Endodermal cell (in vitro differentiated cells): Measurements from ENCODE around the gene ATF7IP. TPM values are rescaled to one million over a fixed set of nuclear protein-coding genes. Genes with fewer than 3 reads are reported as not detected.
"Not testable (repeated sequence)": the region's sequence is repeated elsewhere in the genome, so short reads cannot be mapped to it uniquely, and the experiment has no call there.

ENCODE experiments used
- DNase-seq: peaks from one replicate; pipeline ENCODE4 v3.0.0-alpha.2; 2017
- H3K27ac ChIP-seq: 2 replicates; pipeline ENCODE4 v1.5.1; 2013; ENCODE audit warnings: mild to moderate bottlenecking, low read depth, low read length, moderate library complexity
- H3K27me3 ChIP-seq: 2 replicates; pipeline ENCODE4 v1.6.1; 2013; ENCODE audit warnings: mild to moderate bottlenecking, low read length, moderate library complexity; ENCODE audit not compliant: insufficient read depth, control insufficient read depth, poor library complexity, severe bottlenecking
- H3K36me3 ChIP-seq: 2 replicates; pipeline ENCODE4 v1.7.0; 2013; ENCODE audit warnings: mild to moderate bottlenecking, low read length, moderate library complexity; ENCODE audit not compliant: control insufficient read depth, insufficient read depth
- H3K4me1 ChIP-seq: one replicate; pipeline ENCODE4 v1.7.0; 2013; ENCODE audit warnings: low read length; ENCODE audit not compliant: control insufficient read depth, insufficient read depth
- H3K4me3 ChIP-seq: 2 replicates; pipeline ENCODE4 v1.5.1; 2013; ENCODE audit warnings: mild to moderate bottlenecking, low read length, moderate library complexity
- H3K9ac ChIP-seq: 2 replicates; pipeline ENCODE4 v1.6.1; 2013; ENCODE audit warnings: mild to moderate bottlenecking, low read length, moderate library complexity; ENCODE audit not compliant: poor library complexity, severe bottlenecking; ENCODE audit errors: extremely low read depth
- H3K9me3 ChIP-seq: 2 replicates; pipeline ENCODE4 v1.6.1; 2013; ENCODE audit warnings: mild to moderate bottlenecking, low read length, moderate library complexity; ENCODE audit not compliant: control insufficient read depth
- H3K27ac Mint-ChIP-seq: 2 replicates; pipeline ENCODE4 v1.8.0; 2020; ENCODE audit warnings: mixed read lengths
- H3K27me3 Mint-ChIP-seq: 2 replicates; pipeline ENCODE4 v1.8.0; 2021; ENCODE audit warnings: mild to moderate bottlenecking, mixed read lengths; ENCODE audit not compliant: insufficient read depth
- H3K36me3 Mint-ChIP-seq: 2 replicates; pipeline ENCODE4 v1.8.0; 2020; ENCODE audit warnings: low read depth, mixed read lengths
- H3K4me1 Mint-ChIP-seq: 2 replicates; pipeline ENCODE4 v1.8.0; 2020; ENCODE audit warnings: mixed read lengths
- H3K4me3 Mint-ChIP-seq: 2 replicates; pipeline ENCODE4 v1.8.0; 2020; ENCODE audit warnings: mild to moderate bottlenecking, moderate library complexity, mixed read lengths
- H3K9me3 Mint-ChIP-seq: 2 replicates; pipeline ENCODE4 v1.8.0; 2020; ENCODE audit warnings: mild to moderate bottlenecking, mixed read lengths
- WGBS, 2 experiments: methylation state at CpG; one replicate each; pipeline versions ENCODE4 v1.1.5 to v1.1.7; 2013; ENCODE audit warnings: missing lambda C conversion rate in 2 of 2, mixed read lengths in 1 of 2; ENCODE audit not compliant: insufficient coverage in 1 of 2, insufficient read length in 1 of 2; 5-methylcytosine and 5-hydroxymethylcytosine counted together
- total RNA-seq, 2 donors: library from RNA; stranded (reverse); fragmentation: NEBNext Ultra II Directional in 1 of 2; extraction: Animal tissue kit (Norgen Biotek cat#: 25700) in 1 of 2; gene quantifications; 2 replicates in 1 of 2; 3 replicates in 1 of 2; pipeline ENCODE4 v1.2.1, GENCODE V29; 2021
- TF ChIP-seq, protein P1 (sequence below): fragments of 200-600 bp; sonication (generic); conservative IDR thresholded peaks from 2 replicates; pipeline ENCODE4 v1.5.0; 2021; ENCODE audit warnings: antibody characterized with exemption, mild to moderate bottlenecking

Gene ATF7IP
- total RNA-seq, 2 donors from 2014 or later: 174 to 222 TPM

DNA sequence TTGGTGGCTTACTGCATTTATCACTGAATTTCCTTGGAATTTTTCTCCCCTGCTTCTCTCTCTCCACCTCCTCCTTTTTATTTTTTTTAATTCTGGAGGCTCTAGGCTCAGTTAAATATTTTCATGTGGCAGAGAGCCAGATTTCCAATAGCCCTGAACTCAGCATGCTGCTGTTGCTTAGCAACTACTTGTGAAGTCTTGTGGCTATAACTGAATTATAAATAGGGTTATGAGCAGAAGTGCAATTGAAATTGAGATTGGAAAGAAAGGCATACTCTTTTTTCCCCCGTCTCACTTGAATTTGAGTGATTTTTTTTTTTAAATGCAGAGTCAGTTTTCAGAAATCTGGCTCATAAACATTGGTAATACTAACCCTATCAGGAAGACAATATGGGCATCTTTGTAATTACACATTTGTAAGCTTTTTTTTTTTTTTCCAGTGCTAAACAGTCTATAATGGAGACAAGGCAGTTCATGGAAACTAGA, 38.3 kb downstream of the ATF7IP start:
- Histone ChIP-seq H3K4me1 (no peaks in the 10 kb centered on the region), H3K27ac (peak overlapping the region; percentile 83), H3K27me3 (no peaks in the 10 kb centered on the region), H3K4me3 (no peak overlapping the region), H3K36me3 (no peaks in the 10 kb centered on the region), H3K9ac (no peak overlapping the region), H3K9me3 (peaks cover 16% of the 10 kb centered on the region)
- WGBS, 2 experiments: 88 to 95% methylated on average over 1 of the region's 1 CpG
- Mint-ChIP-seq H3K36me3 (peaks cover 35% of the 10 kb centered on the region), H3K4me3 (no peak overlapping the region), H3K4me1 (peaks cover 22% of the 10 kb centered on the region), H3K27ac (peak overlapping the region; percentile 48), H3K9me3 (peaks cover 11% of the 10 kb centered on the region), H3K27me3 (no peaks in the 10 kb centered on the region)
- TF ChIP-seq, protein P1, sequence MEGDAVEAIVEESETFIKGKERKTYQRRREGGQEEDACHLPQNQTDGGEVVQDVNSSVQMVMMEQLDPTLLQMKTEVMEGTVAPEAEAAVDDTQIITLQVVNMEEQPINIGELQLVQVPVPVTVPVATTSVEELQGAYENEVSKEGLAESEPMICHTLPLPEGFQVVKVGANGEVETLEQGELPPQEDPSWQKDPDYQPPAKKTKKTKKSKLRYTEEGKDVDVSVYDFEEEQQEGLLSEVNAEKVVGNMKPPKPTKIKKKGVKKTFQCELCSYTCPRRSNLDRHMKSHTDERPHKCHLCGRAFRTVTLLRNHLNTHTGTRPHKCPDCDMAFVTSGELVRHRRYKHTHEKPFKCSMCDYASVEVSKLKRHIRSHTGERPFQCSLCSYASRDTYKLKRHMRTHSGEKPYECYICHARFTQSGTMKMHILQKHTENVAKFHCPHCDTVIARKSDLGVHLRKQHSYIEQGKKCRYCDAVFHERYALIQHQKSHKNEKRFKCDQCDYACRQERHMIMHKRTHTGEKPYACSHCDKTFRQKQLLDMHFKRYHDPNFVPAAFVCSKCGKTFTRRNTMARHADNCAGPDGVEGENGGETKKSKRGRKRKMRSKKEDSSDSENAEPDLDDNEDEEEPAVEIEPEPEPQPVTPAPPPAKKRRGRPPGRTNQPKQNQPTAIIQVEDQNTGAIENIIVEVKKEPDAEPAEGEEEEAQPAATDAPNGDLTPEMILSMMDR: no peak
- DNase-seq: no peak

DNA sequence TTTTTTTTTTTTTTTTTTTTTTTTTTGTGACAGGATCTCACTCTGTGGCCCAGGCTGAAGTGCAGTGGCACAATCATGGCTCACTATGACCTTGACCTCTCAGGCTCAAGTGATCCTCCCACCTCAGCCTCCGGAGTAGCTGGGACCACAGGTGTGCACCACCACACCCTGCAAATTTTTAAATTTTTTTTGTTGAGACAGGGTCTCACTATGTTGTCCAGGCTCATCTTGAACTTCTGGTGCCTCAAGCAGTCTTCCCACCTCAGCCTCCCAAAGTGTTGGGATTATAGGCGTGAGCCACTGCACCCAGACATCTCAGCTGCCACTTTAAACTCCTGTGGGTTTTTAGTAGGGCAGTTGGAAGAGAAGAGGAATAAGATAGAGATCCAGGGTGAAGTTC, 39.9 kb downstream of the ATF7IP start:
- H3K9me3 ChIP-seq: peaks cover 22% of the 10 kb centered on the region
- 88 to 100% methylated on average over 1 to 2 of the region's 2 CpGs for WGBS, 2 experiments
- H3K27ac Mint-ChIP-seq: peak overlapping the region; percentile 41
- H3K4me3 Mint-ChIP-seq, H3K36me3 ChIP-seq, H3K27ac ChIP-seq, H3K27me3 Mint-ChIP-seq, H3K27me3 ChIP-seq, H3K4me3 ChIP-seq, H3K9ac ChIP-seq, DNase-seq, H3K4me1 ChIP-seq: not testable (repeated sequence)
- peaks cover 18% of the 10 kb centered on the region for H3K4me1 Mint-ChIP-seq
- H3K9me3 Mint-ChIP-seq: peaks cover 15% of the 10 kb centered on the region
- H3K36me3 Mint-ChIP-seq: peaks cover 43% of the 10 kb centered on the region

DNA sequence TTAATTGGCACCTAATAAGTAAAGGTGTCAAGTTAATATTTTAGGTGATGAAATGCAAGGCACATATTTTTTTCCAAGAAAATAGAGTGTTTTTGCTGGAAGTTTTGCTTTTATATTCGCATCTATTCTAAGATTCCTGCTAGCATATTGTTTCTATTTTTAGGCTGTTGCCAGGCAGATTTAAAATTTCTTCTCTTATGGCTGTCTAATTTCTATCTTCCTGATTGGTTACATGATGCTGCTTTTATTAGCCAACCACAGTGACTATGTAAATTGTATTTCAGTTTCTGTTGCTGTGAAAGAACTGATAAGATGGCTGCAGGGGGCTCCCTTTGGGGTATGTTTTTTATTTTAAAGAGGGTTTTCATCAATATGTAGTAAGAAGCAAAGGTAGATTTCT, 42.7 kb downstream of the ATF7IP start:
- no peak for DNase-seq
- H3K4me1 ChIP-seq: no peaks in the 10 kb centered on the region
- H3K9me3 Mint-ChIP-seq: peaks cover 13% of the 10 kb centered on the region
- no peak overlapping the region for H3K4me3 ChIP-seq
- peaks cover 17% of the 10 kb centered on the region for H3K9me3 ChIP-seq
- 100% methylated on average over 1 of the region's 1 CpG; no CpG with 5 or more reads in 1 of the 2 experiments for WGBS, 2 experiments
- H3K4me1 Mint-ChIP-seq: peaks cover 12% of the 10 kb centered on the region
- peaks cover 7% of the 10 kb centered on the region for H3K36me3 ChIP-seq
- no peaks in the 10 kb centered on the region for H3K27me3 Mint-ChIP-seq
- H3K36me3 Mint-ChIP-seq: peaks cover 36% of the 10 kb centered on the region
- H3K9ac ChIP-seq: no peak overlapping the region
- no peak overlapping the region for H3K27ac ChIP-seq
- H3K27me3 ChIP-seq: no peaks in the 10 kb centered on the region
- no peak overlapping the region for H3K27ac Mint-ChIP-seq
- TF ChIP-seq, protein P1: no peak
- H3K4me3 Mint-ChIP-seq: no peak overlapping the region

DNA sequence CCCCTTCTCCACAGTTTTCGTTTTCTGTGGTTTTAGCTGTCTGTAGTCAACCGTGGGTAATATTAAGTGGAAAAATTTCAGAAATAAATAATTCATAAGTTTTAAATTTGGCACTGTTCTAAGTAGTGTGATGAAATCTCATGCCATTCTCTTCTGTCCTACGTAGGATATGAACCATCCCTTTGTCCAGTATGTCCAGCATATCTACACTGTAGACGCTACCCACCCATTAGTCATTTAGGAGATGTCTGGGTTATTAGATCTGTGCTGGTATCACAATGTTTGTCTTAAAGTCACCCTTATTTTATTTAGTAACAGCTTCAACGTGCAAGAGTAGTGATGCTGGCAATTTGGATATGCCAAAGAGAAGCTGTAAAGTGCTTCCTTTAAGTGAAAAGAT, 44.7 kb downstream of the ATF7IP start:
- H3K4me3 ChIP-seq: no peak overlapping the region
- TF ChIP-seq, protein P1: no peak
- peaks cover 7% of the 10 kb centered on the region for H3K36me3 ChIP-seq
- peaks cover 16% of the 10 kb centered on the region for H3K4me1 Mint-ChIP-seq
- peaks cover 13% of the 10 kb centered on the region for H3K9me3 Mint-ChIP-seq
- DNase-seq: no peak
- no peaks in the 10 kb centered on the region for H3K4me1 ChIP-seq
- no peaks in the 10 kb centered on the region for H3K27me3 Mint-ChIP-seq
- peaks cover 17% of the 10 kb centered on the region for H3K9me3 ChIP-seq
- H3K27me3 ChIP-seq: no peaks in the 10 kb centered on the region
- 94% methylated on average over 5 of the region's 5 CpGs; no CpG with 5 or more reads in 1 of the 2 experiments for WGBS, 2 experiments
- peaks cover 32% of the 10 kb centered on the region for H3K36me3 Mint-ChIP-seq
- no peak overlapping the region for H3K4me3 Mint-ChIP-seq
- H3K27ac Mint-ChIP-seq: no peak overlapping the region
- no peak overlapping the region for H3K9ac ChIP-seq
- no peak overlapping the region for H3K27ac ChIP-seq
